Mucosa of stomach (tissue), 1 donor: Measurements from ENCODE around the gene CHST6.

Experiments
- H3K27me3 ChIP-seq: one replicate; pipeline ENCODE4 v1.7.0; 2013; ENCODE audit warnings: mild to moderate bottlenecking, low read length; ENCODE audit not compliant: control insufficient read depth, insufficient read depth
- H3K36me3 ChIP-seq: one replicate; pipeline ENCODE4 v1.7.0; 2013; ENCODE audit warnings: low read length; ENCODE audit not compliant: control insufficient read depth, insufficient read depth
- H3K4me1 ChIP-seq: one replicate; pipeline ENCODE4 v1.7.0; 2013; ENCODE audit warnings: mild to moderate bottlenecking, low read length; ENCODE audit not compliant: control insufficient read depth, insufficient read depth
- H3K4me3 ChIP-seq: one replicate; pipeline ENCODE4 v1.7.0; 2013; ENCODE audit warnings: low read length
- H3K9ac ChIP-seq: one replicate; pipeline ENCODE4 v1.7.0; 2013; ENCODE audit warnings: mild to moderate bottlenecking, low read length, moderate library complexity
- H3K9me3 ChIP-seq: one replicate; pipeline ENCODE4 v1.7.0; 2013; ENCODE audit warnings: mild to moderate bottlenecking, low read length, moderate library complexity; ENCODE audit not compliant: control insufficient read depth
- donor health status: Pancreatic carcinoma.

The CHST6 gene

DNA sequence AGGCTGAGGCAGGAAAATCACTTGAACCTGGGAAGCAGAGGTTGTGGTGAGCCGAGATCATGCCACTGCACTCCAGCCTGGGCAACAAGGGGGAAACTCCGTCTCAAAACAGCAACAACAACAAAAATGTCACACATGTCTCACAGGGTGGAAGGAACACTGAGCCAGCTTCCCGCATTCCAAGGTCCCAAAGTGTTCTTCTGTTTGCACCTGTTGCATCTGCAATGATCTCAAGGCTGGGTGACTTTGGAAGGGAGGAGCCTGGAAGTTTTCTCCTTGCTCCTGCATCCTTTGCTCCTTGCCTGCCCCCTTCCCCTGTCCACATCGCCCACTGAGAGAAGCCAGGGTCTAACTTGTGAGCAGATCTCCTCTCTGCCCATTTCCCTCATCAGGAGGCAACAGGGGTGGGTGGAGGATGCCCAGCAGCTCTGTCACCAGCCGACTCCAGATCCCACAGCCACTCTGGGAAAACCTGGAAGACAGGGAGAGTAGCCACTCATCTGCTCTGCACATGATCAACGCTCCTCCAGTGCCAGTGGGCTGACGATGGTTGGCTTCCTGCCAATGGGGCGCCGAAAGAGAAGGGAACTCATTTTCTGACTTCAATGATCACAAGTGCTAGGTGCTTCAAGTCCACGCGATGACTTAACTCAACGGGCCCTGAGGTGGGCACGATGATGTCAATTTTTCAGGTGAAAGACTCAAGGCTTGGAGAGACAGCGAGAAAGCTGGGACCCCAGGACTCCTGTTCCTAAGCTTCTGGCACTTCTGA, 12.6 kb downstream of the CHST6 start:
- H3K9me3 ChIP-seq = no peaks in the 10 kb centered on the region
- H3K4me1 ChIP-seq = no peaks in the 10 kb centered on the region
- no peaks in the 10 kb centered on the region for H3K27me3 ChIP-seq
- no peak overlapping the region for H3K4me3 ChIP-seq
- no peak overlapping the region for H3K9ac ChIP-seq
- H3K36me3 ChIP-seq = no peaks in the 10 kb centered on the region

DNA sequence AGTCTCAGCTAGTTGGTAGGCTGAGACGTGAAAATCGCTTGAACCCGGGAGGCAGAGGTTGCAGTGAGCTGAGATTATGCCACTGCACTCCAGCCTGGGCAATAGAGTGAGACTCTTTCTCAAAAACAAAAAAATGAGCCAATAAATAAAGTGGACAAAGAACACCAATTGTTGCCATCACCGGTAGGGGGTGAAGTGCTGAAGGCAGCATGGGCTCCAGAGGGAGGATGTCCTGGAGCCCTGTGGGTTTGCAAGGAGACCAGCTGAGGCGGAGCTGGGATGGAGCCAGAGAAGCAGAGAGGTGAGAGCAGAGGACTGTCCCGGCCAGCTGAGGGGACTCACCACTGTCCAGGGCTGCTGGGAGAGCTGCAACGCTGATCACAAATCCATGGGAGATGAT, 13.8 kb downstream of the CHST6 start:
- Histone ChIP-seq H3K9me3 (no peaks in the 10 kb centered on the region), H3K4me3 (no peak overlapping the region), H3K36me3 (no peaks in the 10 kb centered on the region), H3K4me1 (no peaks in the 10 kb centered on the region), H3K27me3 (no peaks in the 10 kb centered on the region), H3K9ac (no peak overlapping the region)

DNA sequence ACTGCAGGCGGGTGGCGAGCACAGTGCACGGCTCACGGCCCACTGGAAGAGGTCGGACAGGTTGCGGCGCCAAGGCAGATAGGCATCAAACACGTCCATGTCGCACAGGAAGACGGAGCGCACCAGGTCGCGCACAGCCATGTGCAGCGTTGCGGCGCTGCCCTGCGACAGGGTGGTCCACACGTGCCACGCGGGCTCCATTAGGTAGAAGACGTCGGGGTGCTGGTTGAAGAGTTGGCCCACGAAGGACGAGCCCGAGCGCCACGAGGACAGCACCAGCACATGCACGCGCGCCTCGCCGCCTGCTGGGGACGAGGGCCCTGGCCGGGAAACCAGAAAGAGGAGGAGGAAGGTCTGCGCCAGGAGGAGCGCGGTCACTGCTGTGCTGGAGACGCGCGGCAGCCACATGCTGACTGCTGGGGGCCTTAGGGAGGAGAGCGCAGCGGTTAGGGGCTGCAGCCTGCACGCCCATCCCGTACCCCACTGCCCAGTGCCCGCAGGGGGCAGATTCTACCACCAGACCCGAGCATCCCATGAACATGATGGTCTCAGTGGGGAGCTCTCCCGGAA, 15.7 kb downstream of the CHST6 start:
- Histone ChIP-seq H3K9me3 (no peaks in the 10 kb centered on the region), H3K4me3 (no peak overlapping the region), H3K36me3 (no peaks in the 10 kb centered on the region), H3K9ac (no peak overlapping the region), H3K27me3 (no peaks in the 10 kb centered on the region), H3K4me1 (no peaks in the 10 kb centered on the region)

DNA sequence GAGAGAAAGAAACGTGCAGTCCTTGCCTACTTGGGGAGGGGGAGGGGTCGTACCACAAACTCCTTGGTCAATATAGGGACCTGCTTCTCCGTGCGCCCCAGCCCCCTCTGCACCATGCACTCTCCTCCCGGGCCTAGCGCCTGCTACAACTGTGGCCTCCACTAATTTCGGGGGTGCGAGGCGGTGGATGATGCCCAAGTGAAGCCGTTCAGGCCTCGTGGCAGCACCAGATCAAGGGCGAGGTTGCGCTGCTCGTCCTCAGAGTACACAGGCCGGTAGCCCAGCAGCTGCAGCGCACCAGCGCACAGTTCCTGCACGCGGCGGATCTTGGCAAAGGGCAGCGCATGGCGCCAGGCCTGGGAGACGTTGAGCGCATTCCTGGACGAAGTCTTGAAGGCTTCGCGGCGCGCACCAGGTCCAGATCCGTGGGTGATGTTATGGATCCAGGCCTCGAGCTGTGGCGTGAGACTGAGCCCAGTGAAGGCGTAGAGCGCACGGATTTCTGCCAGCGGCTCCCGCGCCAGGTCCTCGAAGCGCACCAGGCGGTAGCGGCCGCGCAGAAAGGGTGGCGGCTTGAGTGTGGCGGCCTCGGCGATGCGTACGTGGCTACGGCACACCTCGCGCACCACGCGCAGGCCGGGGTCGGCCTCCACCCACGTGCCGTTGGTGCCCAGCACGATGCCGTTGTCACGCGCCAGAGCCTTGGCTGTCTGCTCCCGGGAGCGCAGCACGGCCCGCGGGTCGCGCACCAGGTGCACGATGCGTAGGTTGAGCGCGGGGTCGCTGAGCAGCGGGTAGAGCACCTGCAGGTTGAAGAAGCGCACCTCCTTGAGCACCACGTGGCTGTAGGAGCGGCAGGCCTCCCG, 16.5 kb downstream of the CHST6 start:
- Histone ChIP-seq H3K4me3 (no peak overlapping the region), H3K4me1 (no peaks in the 10 kb centered on the region), H3K27me3 (no peaks in the 10 kb centered on the region), H3K9ac (no peak overlapping the region), H3K36me3 (no peaks in the 10 kb centered on the region), H3K9me3 (no peaks in the 10 kb centered on the region)

DNA sequence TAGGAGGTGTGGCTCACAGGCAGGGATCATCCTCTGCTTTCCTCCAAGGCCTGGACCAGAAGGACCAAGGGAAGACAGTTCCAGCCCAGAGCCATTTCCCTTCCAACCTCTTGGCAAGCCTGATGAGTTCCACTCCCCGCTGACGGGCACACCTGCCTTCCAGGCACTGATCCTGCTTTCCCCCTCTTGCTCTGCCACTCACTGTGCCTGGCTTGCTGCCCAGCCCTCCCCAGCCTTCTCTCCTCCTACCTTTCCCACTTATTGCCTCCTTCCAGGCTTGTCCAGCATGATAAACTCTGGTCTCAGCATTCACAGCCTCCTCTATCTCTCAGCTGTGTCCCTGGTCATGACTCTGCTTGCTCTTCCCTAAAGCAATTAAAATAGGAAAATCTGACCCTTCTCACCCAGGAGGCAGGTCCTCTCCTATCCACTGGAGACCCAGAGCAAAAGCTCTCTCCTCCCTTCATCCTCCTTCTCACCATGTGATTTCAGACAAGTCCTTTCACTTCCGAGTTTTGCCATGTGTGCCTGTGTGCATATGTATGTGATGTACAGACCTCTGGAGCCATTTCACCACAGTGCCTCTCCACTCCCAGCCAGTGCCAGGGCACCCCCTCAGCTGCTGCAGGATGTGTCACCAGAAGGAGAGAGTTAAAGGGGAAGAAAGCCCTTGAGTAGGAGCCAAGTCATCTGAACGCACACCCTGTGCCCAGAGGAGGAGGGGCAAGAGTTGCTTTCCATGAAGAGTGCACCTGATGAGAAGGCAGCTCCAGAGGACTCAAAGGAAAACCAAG, 17.4 kb downstream of the CHST6 start:
- no peaks in the 10 kb centered on the region for H3K36me3 ChIP-seq
- H3K9ac ChIP-seq = no peak overlapping the region
- no peaks in the 10 kb centered on the region for H3K4me1 ChIP-seq
- H3K9me3 ChIP-seq = no peaks in the 10 kb centered on the region
- no peaks in the 10 kb centered on the region for H3K27me3 ChIP-seq
- H3K4me3 ChIP-seq = no peak overlapping the region

DNA sequence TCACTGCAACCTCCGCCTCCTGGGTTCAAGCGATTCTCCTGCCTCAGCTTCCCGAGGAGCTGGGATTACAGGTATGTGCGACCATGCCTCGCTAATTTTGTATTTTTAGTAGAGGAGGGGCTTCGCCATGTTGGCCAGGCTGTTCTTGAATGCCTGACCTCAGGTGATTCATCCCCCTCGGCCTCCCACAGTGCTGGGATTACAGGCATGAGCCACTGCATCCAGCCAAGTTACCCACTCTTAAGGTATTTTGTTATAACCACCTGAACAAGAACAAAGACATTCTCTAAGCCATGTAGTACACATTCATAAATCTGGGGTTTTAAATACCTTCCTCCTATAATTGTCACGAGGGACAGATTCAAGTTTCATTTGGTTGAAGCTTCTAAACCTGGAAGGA, 18.4 kb downstream of the CHST6 start:
- no peaks in the 10 kb centered on the region for H3K4me1 ChIP-seq
- H3K27me3 ChIP-seq = no peaks in the 10 kb centered on the region
- no peaks in the 10 kb centered on the region for H3K36me3 ChIP-seq
- no peaks in the 10 kb centered on the region for H3K9me3 ChIP-seq
- H3K9ac ChIP-seq = no peak overlapping the region
- no peak overlapping the region for H3K4me3 ChIP-seq

DNA sequence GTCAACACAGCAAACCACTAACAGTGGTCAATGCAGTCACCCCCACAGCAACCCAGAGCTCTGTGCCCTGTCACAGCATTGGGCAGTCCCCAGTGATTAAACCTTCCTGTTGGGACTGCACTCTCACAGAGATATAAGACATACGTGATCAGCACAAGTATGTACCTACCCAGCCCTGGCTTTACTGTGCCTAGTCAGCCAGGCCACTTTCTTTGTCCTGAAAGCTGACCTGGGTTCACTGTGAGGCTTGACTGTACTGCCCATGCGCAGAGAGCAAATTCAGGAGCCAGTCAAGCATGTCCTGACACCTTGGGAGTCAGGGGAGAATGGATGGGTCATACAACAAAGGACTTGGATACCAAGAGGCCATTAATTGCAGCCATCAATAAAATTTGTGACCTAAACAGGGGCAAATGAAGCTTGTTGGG, 19.8 kb downstream of the CHST6 start:
- no peaks in the 10 kb centered on the region for H3K9me3 ChIP-seq
- H3K9ac ChIP-seq = no peak overlapping the region
- no peaks in the 10 kb centered on the region for H3K36me3 ChIP-seq
- H3K4me1 ChIP-seq = no peaks in the 10 kb centered on the region
- no peak overlapping the region for H3K4me3 ChIP-seq
- H3K27me3 ChIP-seq = no peaks in the 10 kb centered on the region

DNA sequence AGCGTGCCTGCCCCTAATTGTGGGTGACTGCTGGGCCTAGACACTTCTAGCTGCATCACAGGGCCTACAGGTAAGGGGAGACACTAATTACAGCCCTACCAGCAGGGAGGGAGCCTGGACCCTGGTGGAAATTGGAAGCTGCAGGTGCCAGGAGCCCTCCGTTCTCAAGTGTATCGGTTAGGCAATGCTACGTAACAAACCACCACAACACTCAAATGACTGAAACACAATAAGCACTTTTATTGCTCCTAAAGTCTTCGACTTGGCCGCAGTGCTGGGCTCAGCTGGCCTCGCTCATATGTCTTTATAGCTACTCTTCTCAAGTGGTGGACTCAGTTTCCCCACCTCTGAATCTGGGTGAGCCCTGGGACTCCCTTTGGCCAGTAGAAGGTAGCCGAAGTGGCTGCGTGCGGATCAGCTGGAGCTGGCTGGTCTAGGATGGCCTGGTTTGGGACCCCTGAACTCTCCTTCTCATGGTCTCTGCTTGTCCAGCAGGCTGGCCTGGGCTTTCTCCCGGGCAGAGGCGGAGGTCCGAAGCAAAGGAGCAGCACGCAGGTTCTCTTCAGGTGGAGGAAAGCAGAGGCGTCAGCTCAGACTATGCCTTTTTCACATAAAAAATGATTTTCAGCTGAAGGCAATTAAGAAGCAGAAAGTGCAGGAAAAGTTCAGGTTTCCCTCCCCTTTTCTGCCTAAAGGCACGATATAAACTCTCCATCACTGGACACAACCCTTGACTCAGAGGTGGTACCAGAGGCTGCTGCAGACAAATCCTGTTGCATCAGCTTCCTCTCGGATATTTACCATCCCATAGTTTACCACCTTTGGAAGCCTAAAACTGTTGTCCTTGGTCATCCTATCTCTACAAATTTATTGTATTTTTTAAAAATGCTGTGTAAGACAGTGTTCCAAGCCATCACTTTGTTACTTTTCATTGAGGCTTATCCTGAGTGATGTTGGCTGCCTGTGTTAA, 22.0 kb downstream of the CHST6 start:
- H3K4me1 ChIP-seq = no peaks in the 10 kb centered on the region

DNA sequence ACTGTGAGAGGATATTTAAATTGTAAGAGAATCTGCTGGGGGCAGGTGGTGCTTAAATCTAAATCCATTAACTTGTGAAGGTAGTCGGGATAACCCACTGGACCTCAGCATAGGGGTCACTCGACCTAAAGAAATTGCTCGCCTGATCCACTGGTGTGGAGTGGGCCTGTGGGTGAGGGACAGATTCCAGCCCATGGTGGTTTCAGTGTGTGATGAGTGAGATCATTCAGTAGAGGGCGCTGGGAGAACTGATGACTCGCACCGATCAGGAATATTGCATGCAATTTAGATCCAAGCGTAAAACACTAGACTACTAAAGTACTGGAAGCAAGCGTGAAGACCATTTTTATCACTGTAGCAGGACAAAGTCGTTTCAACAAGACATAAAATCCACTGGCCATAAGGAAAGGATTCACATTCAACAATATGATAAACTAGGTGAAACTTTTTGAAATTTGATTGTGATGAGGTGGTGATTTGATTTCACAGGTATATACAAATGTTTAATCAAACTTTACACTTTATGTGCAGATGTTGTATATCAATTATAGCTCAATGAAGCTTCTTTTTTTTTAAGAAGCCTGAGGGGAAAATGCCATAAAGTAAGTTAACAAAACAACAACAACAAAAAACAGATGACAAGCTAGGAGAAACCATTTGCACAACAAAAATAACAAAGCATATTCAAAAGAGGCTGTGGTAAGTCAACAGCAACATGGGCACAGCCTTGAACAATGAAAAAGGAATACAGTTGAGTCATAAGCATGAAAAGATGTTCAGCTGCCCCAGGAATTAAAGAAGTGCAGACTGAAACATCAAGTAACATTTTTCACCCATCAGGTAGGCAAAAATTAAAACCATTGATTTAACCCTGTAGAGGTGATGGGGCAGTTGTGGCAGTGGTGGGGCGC, 23.3 kb downstream of the CHST6 start:
- no peaks in the 10 kb centered on the region for H3K36me3 ChIP-seq
- no peak overlapping the region for H3K4me3 ChIP-seq
- no peaks in the 10 kb centered on the region for H3K27me3 ChIP-seq
- no peak overlapping the region for H3K9ac ChIP-seq
- H3K4me1 ChIP-seq = no peaks in the 10 kb centered on the region
- no peaks in the 10 kb centered on the region for H3K9me3 ChIP-seq

More for the DNA sequence above, 22.0 kb downstream of the CHST6 start:
- no peak overlapping the region for H3K9ac ChIP-seq
- no peak overlapping the region for H3K4me3 ChIP-seq
- H3K36me3 ChIP-seq = no peaks in the 10 kb centered on the region
- H3K9me3 ChIP-seq = no peaks in the 10 kb centered on the region
- no peaks in the 10 kb centered on the region for H3K27me3 ChIP-seq

DNA sequence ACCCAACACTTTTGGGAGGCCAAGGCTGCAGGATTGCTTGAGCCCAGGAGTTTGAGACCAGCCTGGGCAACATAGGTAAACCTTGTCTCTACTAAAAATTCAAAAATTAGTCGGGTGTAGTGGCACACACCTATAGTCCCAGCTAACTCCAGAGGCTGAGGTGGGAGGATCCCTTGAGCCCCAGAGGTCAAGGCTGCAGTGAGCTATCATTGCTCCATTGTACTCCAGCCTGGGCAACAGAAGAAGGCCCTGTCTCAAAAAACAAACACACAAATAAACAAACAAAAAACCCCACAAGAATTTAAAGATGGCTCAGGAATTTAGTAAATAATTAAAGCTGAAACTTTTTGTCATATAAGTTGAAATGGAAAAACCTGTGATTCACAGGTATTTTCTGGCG, 28.5 kb downstream of the CHST6 start:
- H3K4me1 ChIP-seq = no peaks in the 10 kb centered on the region

More for the DNA sequence above, 28.5 kb downstream of the CHST6 start:
- no peaks in the 10 kb centered on the region for H3K36me3 ChIP-seq
- H3K9me3 ChIP-seq = no peaks in the 10 kb centered on the region
- H3K27me3 ChIP-seq = no peaks in the 10 kb centered on the region
- H3K4me3 ChIP-seq = no peak overlapping the region
- H3K9ac ChIP-seq = no peak overlapping the region
